ENCODE results near the gene LCTL.
A peak's percentile ranks its signal among the peaks of the same experiment; 100 is the strongest.
"Not testable (repeated sequence)": the region's sequence is repeated elsewhere in the genome, so short reads cannot be mapped to it uniquely, and the experiment has no call there.

LCTL gene

GRCh38 chr15:66508293-66508883, 57.4 kb downstream of the LCTL start:
- no peak for TF ChIP-seq POLR2A (IDR thresholded peaks at IDR 0.05; ENCODE audit: low read depth, low read length)
- FAIRE-seq (no peak), DNase-seq (ENCODE audit: insufficient read length, low spot score) (no peak)

GRCh38 chr15:66505818-66506217, 60.0 kb downstream of the LCTL start:
- DNase-seq (ENCODE audit: insufficient read length, low spot score) (no peak), FAIRE-seq (no peak)
- TF ChIP-seq POLR2A (IDR thresholded peaks at IDR 0.05; ENCODE audit: low read depth, low read length) = no peak

- no peak for TF ChIP-seq POLR2A (IDR thresholded peaks at IDR 0.05; ENCODE audit: low read depth, low read length)
- DNase-seq (ENCODE audit: insufficient read length, low spot score) = no peak
- FAIRE-seq = no peak
Observed at GRCh38 chr15:66505430-66505811, 60.4 kb downstream of the LCTL start.

GRCh38 chr15:66504563-66505429, 61.0 kb downstream of the LCTL start, which contains the start of the genes RPL4 and ZWILCH:
Gene RPL4 (minus strand): TSS chr15:66504855. CDS start chr15:66504790, 65 bp downstream.
Gene ZWILCH (plus strand): TSS chr15:66505326. CDS start chr15:66505339, 13 bp downstream.
- peak; percentile 41 for DNase-seq (ENCODE audit: insufficient read length, low spot score)
- no peak for FAIRE-seq
- TF ChIP-seq POLR2A (IDR thresholded peaks at IDR 0.05; ENCODE audit: low read depth, low read length) = peak; percentile 96

- no peak for TF ChIP-seq POLR2A (IDR thresholded peaks at IDR 0.05; ENCODE audit: low read depth, low read length)
- DNase-seq (ENCODE audit: insufficient read length, low spot score) = no peak
- FAIRE-seq = no peak
Observed at GRCh38 chr15:66503780-66504562, 61.8 kb downstream of the LCTL start.

- not testable (repeated sequence) for DNase-seq (ENCODE audit: insufficient read length, low spot score); FAIRE-seq
Observed at GRCh38 chr15:66503041-66503648, 62.7 kb downstream of the LCTL start.

GRCh38 chr15:66502491-66502890, 63.3 kb downstream of the LCTL start:
- TF ChIP-seq POLR2A (IDR thresholded peaks at IDR 0.05; ENCODE audit: low read depth, low read length) = no peak
- DNase-seq (ENCODE audit: insufficient read length, low spot score) (no peak), FAIRE-seq (no peak)

- DNase-seq (ENCODE audit: insufficient read length, low spot score); FAIRE-seq: not testable (repeated sequence)
Observed at GRCh38 chr15:66500346-66500745, 65.5 kb downstream of the LCTL start.

GRCh38 chr15:66498501-66499386, 67.1 kb downstream of the LCTL start:
- DNase-seq (ENCODE audit: insufficient read length, low spot score) = no peak
- no peak for FAIRE-seq
- TF ChIP-seq POLR2A (IDR thresholded peaks at IDR 0.05; ENCODE audit: low read depth, low read length) = no peak

Measured in H54 (cell line).